ENCODE results near the gene PLXNA2.

- TF ChIP-seq, protein P1, sequence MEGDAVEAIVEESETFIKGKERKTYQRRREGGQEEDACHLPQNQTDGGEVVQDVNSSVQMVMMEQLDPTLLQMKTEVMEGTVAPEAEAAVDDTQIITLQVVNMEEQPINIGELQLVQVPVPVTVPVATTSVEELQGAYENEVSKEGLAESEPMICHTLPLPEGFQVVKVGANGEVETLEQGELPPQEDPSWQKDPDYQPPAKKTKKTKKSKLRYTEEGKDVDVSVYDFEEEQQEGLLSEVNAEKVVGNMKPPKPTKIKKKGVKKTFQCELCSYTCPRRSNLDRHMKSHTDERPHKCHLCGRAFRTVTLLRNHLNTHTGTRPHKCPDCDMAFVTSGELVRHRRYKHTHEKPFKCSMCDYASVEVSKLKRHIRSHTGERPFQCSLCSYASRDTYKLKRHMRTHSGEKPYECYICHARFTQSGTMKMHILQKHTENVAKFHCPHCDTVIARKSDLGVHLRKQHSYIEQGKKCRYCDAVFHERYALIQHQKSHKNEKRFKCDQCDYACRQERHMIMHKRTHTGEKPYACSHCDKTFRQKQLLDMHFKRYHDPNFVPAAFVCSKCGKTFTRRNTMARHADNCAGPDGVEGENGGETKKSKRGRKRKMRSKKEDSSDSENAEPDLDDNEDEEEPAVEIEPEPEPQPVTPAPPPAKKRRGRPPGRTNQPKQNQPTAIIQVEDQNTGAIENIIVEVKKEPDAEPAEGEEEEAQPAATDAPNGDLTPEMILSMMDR (conservative IDR thresholded peaks at IDR 0.05; ENCODE audit: low read length), result no peak
- TF ChIP-seq EZH2phosphoT487 (IDR thresholded peaks at IDR 0.05; ENCODE audit: borderline replicate concordance, low read depth, low read length), result no peak
These were observed 121.4 kb downstream of the PLXNA2 start for GRCh38 chr1:208122612-208123358.

Data from OCI-LY7 (cell line).